Measurements from ENCODE around the gene ISM1.

DNA sequence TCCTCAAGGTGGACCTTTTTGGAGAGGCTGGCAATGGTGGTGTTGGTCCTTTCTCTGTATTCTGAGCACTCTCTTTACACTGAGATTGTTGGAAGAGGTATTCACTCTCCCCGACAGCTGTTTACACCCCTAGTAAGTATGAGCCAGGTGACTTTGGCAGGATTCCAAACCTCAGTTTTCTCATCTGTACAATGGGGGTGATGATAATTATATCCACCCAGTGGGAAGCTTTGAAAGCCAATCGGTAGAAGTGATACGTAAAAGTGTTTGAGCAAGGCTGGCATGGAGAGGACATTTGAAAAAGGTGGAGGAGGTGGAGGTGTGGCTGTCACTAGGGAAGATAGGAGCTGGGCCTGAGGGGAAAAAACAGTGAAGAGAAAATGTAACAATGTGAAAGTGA lies 35.5 kb downstream of the ISM1 start:
- no peak for TF ChIP-seq POLR2AphosphoS5 (IDR thresholded peaks at IDR 0.05; ENCODE audit: low read depth)
- TF ChIP-seq, protein P1, sequence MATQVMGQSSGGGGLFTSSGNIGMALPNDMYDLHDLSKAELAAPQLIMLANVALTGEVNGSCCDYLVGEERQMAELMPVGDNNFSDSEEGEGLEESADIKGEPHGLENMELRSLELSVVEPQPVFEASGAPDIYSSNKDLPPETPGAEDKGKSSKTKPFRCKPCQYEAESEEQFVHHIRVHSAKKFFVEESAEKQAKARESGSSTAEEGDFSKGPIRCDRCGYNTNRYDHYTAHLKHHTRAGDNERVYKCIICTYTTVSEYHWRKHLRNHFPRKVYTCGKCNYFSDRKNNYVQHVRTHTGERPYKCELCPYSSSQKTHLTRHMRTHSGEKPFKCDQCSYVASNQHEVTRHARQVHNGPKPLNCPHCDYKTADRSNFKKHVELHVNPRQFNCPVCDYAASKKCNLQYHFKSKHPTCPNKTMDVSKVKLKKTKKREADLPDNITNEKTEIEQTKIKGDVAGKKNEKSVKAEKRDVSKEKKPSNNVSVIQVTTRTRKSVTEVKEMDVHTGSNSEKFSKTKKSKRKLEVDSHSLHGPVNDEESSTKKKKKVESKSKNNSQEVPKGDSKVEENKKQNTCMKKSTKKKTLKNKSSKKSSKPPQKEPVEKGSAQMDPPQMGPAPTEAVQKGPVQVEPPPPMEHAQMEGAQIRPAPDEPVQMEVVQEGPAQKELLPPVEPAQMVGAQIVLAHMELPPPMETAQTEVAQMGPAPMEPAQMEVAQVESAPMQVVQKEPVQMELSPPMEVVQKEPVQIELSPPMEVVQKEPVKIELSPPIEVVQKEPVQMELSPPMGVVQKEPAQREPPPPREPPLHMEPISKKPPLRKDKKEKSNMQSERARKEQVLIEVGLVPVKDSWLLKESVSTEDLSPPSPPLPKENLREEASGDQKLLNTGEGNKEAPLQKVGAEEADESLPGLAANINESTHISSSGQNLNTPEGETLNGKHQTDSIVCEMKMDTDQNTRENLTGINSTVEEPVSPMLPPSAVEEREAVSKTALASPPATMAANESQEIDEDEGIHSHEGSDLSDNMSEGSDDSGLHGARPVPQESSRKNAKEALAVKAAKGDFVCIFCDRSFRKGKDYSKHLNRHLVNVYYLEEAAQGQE (IDR thresholded peaks at IDR 0.05; ENCODE audit: insufficient replicate concordance, low read depth), result no peak
- TF ChIP-seq, protein P2, sequence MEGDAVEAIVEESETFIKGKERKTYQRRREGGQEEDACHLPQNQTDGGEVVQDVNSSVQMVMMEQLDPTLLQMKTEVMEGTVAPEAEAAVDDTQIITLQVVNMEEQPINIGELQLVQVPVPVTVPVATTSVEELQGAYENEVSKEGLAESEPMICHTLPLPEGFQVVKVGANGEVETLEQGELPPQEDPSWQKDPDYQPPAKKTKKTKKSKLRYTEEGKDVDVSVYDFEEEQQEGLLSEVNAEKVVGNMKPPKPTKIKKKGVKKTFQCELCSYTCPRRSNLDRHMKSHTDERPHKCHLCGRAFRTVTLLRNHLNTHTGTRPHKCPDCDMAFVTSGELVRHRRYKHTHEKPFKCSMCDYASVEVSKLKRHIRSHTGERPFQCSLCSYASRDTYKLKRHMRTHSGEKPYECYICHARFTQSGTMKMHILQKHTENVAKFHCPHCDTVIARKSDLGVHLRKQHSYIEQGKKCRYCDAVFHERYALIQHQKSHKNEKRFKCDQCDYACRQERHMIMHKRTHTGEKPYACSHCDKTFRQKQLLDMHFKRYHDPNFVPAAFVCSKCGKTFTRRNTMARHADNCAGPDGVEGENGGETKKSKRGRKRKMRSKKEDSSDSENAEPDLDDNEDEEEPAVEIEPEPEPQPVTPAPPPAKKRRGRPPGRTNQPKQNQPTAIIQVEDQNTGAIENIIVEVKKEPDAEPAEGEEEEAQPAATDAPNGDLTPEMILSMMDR (IDR thresholded peaks at IDR 0.05; ENCODE audit: insufficient read depth, low read length), result no peak
- TF ChIP-seq GABPA (IDR thresholded peaks at IDR 0.05; ENCODE audit: low read depth), result no peak
- TF ChIP-seq SPI1 (IDR thresholded peaks at IDR 0.05; ENCODE audit: borderline replicate concordance, low read depth), result no peak

All from HL-60 (cell line).